Activated CD4-positive, alpha-beta memory T cell treated with anti-CD3 and anti-CD28 coated beads, Interleukin-2, amount 10 ng/mL, durations not matched to agents 7 days and 5 days (primary cell): ENCODE measurements around the gene CFAP92. TPM values are rescaled to one million over a fixed set of nuclear protein-coding genes. Genes with fewer than 3 reads are reported as not detected.
"Not testable (repeated sequence)": the region's sequence is repeated elsewhere in the genome, so short reads cannot be mapped to it uniquely, and the experiment has no call there.

Source experiments
- CTCF ChIA-PET: fragments of 350-600 bp; sonication (Branson Sonifier 250); formaldehyde crosslinking; loops from one replicate; lab custom pipeline; 2021; ENCODE audit warnings: antibody characterized with exemption, inconsistent platforms; lab: Charles Lee
- POLR2A ChIA-PET: fragments of 350-600 bp; sonication (Branson Sonifier 250); formaldehyde crosslinking; loops from one replicate; lab custom pipeline; 2021; ENCODE audit warnings: antibody characterized with exemption; lab: Charles Lee
- DNase-seq: peaks from one replicate; pipeline ENCODE4 v3.0.0-alpha.2; 2020
- H3K27ac Mint-ChIP-seq: one replicate; pipeline ENCODE4 v1.8.0; 2021; ENCODE audit warnings: mild to moderate bottlenecking, mixed read lengths
- H3K27me3 Mint-ChIP-seq: one replicate; pipeline ENCODE4 v1.8.0; 2021; ENCODE audit warnings: mixed read lengths
- H3K36me3 Mint-ChIP-seq: one replicate; pipeline ENCODE4 v1.8.0; 2021; ENCODE audit warnings: low read depth, mixed read lengths
- H3K4me1 Mint-ChIP-seq: one replicate; pipeline ENCODE4 v1.8.0; 2021; ENCODE audit warnings: mixed read lengths
- H3K4me3 Mint-ChIP-seq: one replicate; pipeline ENCODE4 v1.8.0; 2021; ENCODE audit warnings: mild to moderate bottlenecking, mixed read lengths
- H3K9me3 Mint-ChIP-seq: one replicate; pipeline ENCODE4 v1.8.0; 2021; ENCODE audit warnings: mixed read lengths
- total RNA-seq, 2 experiments: library from RNA; stranded (reverse); gene quantifications; one replicate each; pipeline ENCODE4 v1.2.3, GENCODE V29; 2021

CFAP92 gene
- total RNA-seq, 2 experiments from 2014 or later: 0.15 TPM; not detected in 1

GRCh38 chr3:128935922-128936321 is 58.0 kb downstream of the CFAP92 start:
- Mint-ChIP-seq H3K27me3 (peaks cover 15% of the 10 kb centered on the region), H3K36me3 (no peaks in the 10 kb centered on the region), H3K27ac (no peak overlapping the region), H3K4me3 (no peak overlapping the region), H3K4me1 (no peaks in the 10 kb centered on the region), H3K9me3 (no peaks in the 10 kb centered on the region)
- DNase-seq: no peak
- CTCF ChIA-PET: interaction anchor here (0.6 kb wide), 1 partner anchor 140 kb away, joined by 3 read pairs; no protein-coding TSS in a partner anchor
- POLR2A ChIA-PET: no interaction called here

- ChIA-PET CTCF (no interaction called here), POLR2A (interaction anchor here (3.5 kb wide), 1 partner anchor 11 kb away, joined by 13 read pairs; no protein-coding TSS in a partner anchor)
- no peaks in the 10 kb centered on the region for H3K36me3 Mint-ChIP-seq
- no peak for DNase-seq
- no peaks in the 10 kb centered on the region for H3K9me3 Mint-ChIP-seq
- no peak overlapping the region for H3K27ac Mint-ChIP-seq
- no peaks in the 10 kb centered on the region for H3K4me1 Mint-ChIP-seq
- H3K27me3 Mint-ChIP-seq: peaks cover 10% of the 10 kb centered on the region
- no peak overlapping the region for H3K4me3 Mint-ChIP-seq
These were observed 60.0 kb downstream of the CFAP92 start for GRCh38 chr3:128933922-128934253.

- Mint-ChIP-seq H3K27ac (no peak overlapping the region), H3K9me3 (no peaks in the 10 kb centered on the region), H3K4me3 (no peak overlapping the region), H3K36me3 (no peaks in the 10 kb centered on the region), H3K27me3 (peaks cover 12% of the 10 kb centered on the region), H3K4me1 (no peaks in the 10 kb centered on the region)
- CTCF ChIA-PET: interaction anchor here (1.2 kb wide), 1 partner anchor 37 kb away, joined by 3 read pairs; no protein-coding TSS in a partner anchor
- POLR2A ChIA-PET: interaction anchor here (3.5 kb wide), 1 partner anchor 10 kb away, joined by 13 read pairs; no protein-coding TSS in a partner anchor
- DNase-seq: no peak
These were observed 60.5 kb downstream of the CFAP92 start for GRCh38 chr3:128933213-128933921.

GRCh38 chr3:128932516-128933212 is 61.2 kb downstream of the CFAP92 start:
- DNase-seq: no peak
- Mint-ChIP-seq H3K27me3 (peaks cover 13% of the 10 kb centered on the region), H3K36me3 (no peaks in the 10 kb centered on the region), H3K4me3 (no peak overlapping the region), H3K27ac (no peak overlapping the region), H3K9me3 (no peaks in the 10 kb centered on the region), H3K4me1 (no peaks in the 10 kb centered on the region)
- CTCF ChIA-PET: interaction anchor here (1.2 kb wide), 1 partner anchor 38 kb away, joined by 3 read pairs; no protein-coding TSS in a partner anchor
- POLR2A ChIA-PET: interaction anchor here (3.5 kb wide), 1 partner anchor 9 kb away, joined by 13 read pairs; no protein-coding TSS in a partner anchor

- DNase-seq: no peak
- POLR2A ChIA-PET: interaction anchor here (3.5 kb wide), 1 partner anchor 8 kb away, joined by 13 read pairs; no protein-coding TSS in a partner anchor
- CTCF ChIA-PET: no interaction called here
- Mint-ChIP-seq H3K27me3 (peaks cover 19% of the 10 kb centered on the region), H3K4me1 (no peaks in the 10 kb centered on the region), H3K4me3 (no peak overlapping the region), H3K27ac (no peak overlapping the region), H3K9me3 (peaks cover 4% of the 10 kb centered on the region), H3K36me3 (no peaks in the 10 kb centered on the region)
These were observed 62.8 kb downstream of the CFAP92 start for GRCh38 chr3:128931046-128931445.

GRCh38 chr3:128929364-128929763 is 64.5 kb downstream of the CFAP92 start:
- CTCF ChIA-PET: no interaction called here
- H3K27me3 Mint-ChIP-seq: peaks cover 28% of the 10 kb centered on the region

GRCh38 chr3:128923986-128924385 is 69.9 kb downstream of the CFAP92 start:
- POLR2A ChIA-PET: interaction anchor here (1.0 to 2.3 kb wide), 5 partner anchors 9 to 243 kb away, joined by 3 to 13 read pairs (median 3); no protein-coding TSS in a partner anchor
- H3K9me3 Mint-ChIP-seq, DNase-seq, H3K27ac Mint-ChIP-seq, H3K4me3 Mint-ChIP-seq: not testable (repeated sequence)
- peaks cover 23% of the 10 kb centered on the region for H3K27me3 Mint-ChIP-seq
- CTCF ChIA-PET: interaction anchor here (0.7 to 3.2 kb wide), 5 partner anchors 9 to 243 kb away, joined by 3 to 33 read pairs (median 5); partner anchors contain the start of gene ACAD9
- H3K4me1 Mint-ChIP-seq: peaks cover 27% of the 10 kb centered on the region
- peaks cover 19% of the 10 kb centered on the region for H3K36me3 Mint-ChIP-seq

More at GRCh38 chr3:128929364-128929763, 64.5 kb downstream of the CFAP92 start:
- Mint-ChIP-seq H3K4me3 (no peak overlapping the region), H3K4me1 (peaks cover 5% of the 10 kb centered on the region), H3K36me3 (peaks cover 4% of the 10 kb centered on the region), H3K27ac (no peak overlapping the region), H3K9me3 (peaks cover 4% of the 10 kb centered on the region)
- POLR2A ChIA-PET: no interaction called here
- DNase-seq: no peak

- H3K27ac Mint-ChIP-seq: peak overlapping the region; percentile 33
- DNase-seq: no peak
- peaks cover 4% of the 10 kb centered on the region for H3K9me3 Mint-ChIP-seq
- H3K27me3 Mint-ChIP-seq: peaks cover 23% of the 10 kb centered on the region
- CTCF ChIA-PET: interaction anchor here (1.0 to 3.2 kb wide), 4 partner anchors 9 to 243 kb away, joined by 3 to 33 read pairs (median 6); partner anchors contain the start of gene ACAD9
- peaks cover 27% of the 10 kb centered on the region for H3K4me1 Mint-ChIP-seq
- H3K36me3 Mint-ChIP-seq: peaks cover 21% of the 10 kb centered on the region
- peak overlapping the region; percentile 43 for H3K4me3 Mint-ChIP-seq
- POLR2A ChIA-PET: interaction anchor here (1.0 to 2.3 kb wide), 6 partner anchors 9 to 243 kb away, joined by 3 to 13 read pairs (median 3); no protein-coding TSS in a partner anchor
These were observed 70.3 kb downstream of the CFAP92 start for GRCh38 chr3:128923576-128923975.

GRCh38 chr3:128922804-128923459 is 70.9 kb downstream of the CFAP92 start:
- H3K36me3 Mint-ChIP-seq: peaks cover 27% of the 10 kb centered on the region

GRCh38 chr3:128919988-128920387 is 73.9 kb downstream of the CFAP92 start:
- Mint-ChIP-seq H3K4me3 (no peak overlapping the region), H3K4me1 (peaks cover 27% of the 10 kb centered on the region), H3K27me3 (peaks cover 3% of the 10 kb centered on the region), H3K9me3 (no peaks in the 10 kb centered on the region), H3K36me3 (peaks cover 50% of the 10 kb centered on the region), H3K27ac (no peak overlapping the region)
- ChIA-PET CTCF (interaction anchor here (0.6 to 1.2 kb wide), 2 partner anchors 73 to 240 kb away, joined by 4 read pairs; no protein-coding TSS in a partner anchor), POLR2A (no interaction called here)
- no peak for DNase-seq

More at GRCh38 chr3:128922804-128923459, 70.9 kb downstream of the CFAP92 start:
- peaks cover 19% of the 10 kb centered on the region for H3K27me3 Mint-ChIP-seq
- ChIA-PET POLR2A (interaction anchor here (1.0 to 2.3 kb wide), 5 partner anchors 10 to 127 kb away, joined by 3 to 13 read pairs (median 3); no protein-coding TSS in a partner anchor), CTCF (interaction anchor here (1.0 to 3.2 kb wide), 4 partner anchors 8 to 242 kb away, joined by 3 to 33 read pairs (median 6); partner anchors contain the start of gene ACAD9)
- DNase-seq: peak; percentile 57
- peaks cover 27% of the 10 kb centered on the region for H3K4me1 Mint-ChIP-seq
- peak overlapping the region; percentile 43 for H3K4me3 Mint-ChIP-seq
- H3K9me3 Mint-ChIP-seq: peaks cover 4% of the 10 kb centered on the region
- H3K27ac Mint-ChIP-seq: peak overlapping the region; percentile 33

GRCh38 chr3:128917291-128917690 is 76.6 kb downstream of the CFAP92 start:
- no peaks in the 10 kb centered on the region for H3K9me3 Mint-ChIP-seq
- peaks cover 3% of the 10 kb centered on the region for H3K4me1 Mint-ChIP-seq
- H3K4me3 Mint-ChIP-seq: no peak overlapping the region
- no peak for DNase-seq
- peaks cover 65% of the 10 kb centered on the region for H3K36me3 Mint-ChIP-seq
- ChIA-PET POLR2A (no interaction called here), CTCF (interaction anchor here (0.6 kb wide), 1 partner anchor 53 kb away, joined by 3 read pairs; no protein-coding TSS in a partner anchor)
- no peaks in the 10 kb centered on the region for H3K27me3 Mint-ChIP-seq
- H3K27ac Mint-ChIP-seq: no peak overlapping the region
